H1 (cell line): Measurements from ENCODE around the gene SLC39A13. TPM values are rescaled to one million over a fixed set of nuclear protein-coding genes. Genes with fewer than 3 reads are reported as not detected.

Experiments
- CTCF ChIP-seq, 3 experiments: IDR thresholded peaks; 1 replicate in 2 of 3; 2 replicates in 1 of 3; pipeline versions ENCODE4 v1.5.1 to v1.6.1; 2011; ENCODE audit warnings: low read length in 3 of 3, mild to moderate bottlenecking in 3 of 3, inconsistent platforms in 2 of 3, low read depth in 1 of 3, moderate library complexity in 1 of 3; ENCODE audit not compliant: insufficient read depth in 1 of 3; ENCODE audit errors: control extremely low read depth in 1 of 3
- GABPA ChIP-seq: IDR thresholded peaks from 2 replicates; pipeline ENCODE4 v1.6.1; 2011; ENCODE audit warnings: mild to moderate bottlenecking, low read length, moderate library complexity, borderline replicate concordance; ENCODE audit not compliant: insufficient read depth
- GTF2F1 ChIP-seq: IDR thresholded peaks from 2 replicates; pipeline ENCODE4 v1.6.1; 2012; ENCODE audit warnings: low read depth, low read length, improper control_type of control experiment, borderline replicate concordance
- NANOG ChIP-seq: IDR thresholded peaks from 2 replicates; pipeline ENCODE4 v1.6.1; 2011; ENCODE audit warnings: low read length, low read depth, mild to moderate bottlenecking, inconsistent platforms; ENCODE audit not compliant: insufficient read depth, poor library complexity, severe bottlenecking
- RXRA ChIP-seq: IDR thresholded peaks from 2 replicates; pipeline ENCODE4 v1.6.1; 2011; ENCODE audit warnings: low read depth, mild to moderate bottlenecking, low read length, moderate library complexity; ENCODE audit not compliant: insufficient read depth
- polyA plus RNA-seq, 7 experiments: library from polyadenylated mRNA; depleted of rRNA in 3 of 7; stranded (reverse) in 5 of 7; unstranded in 2 of 7; fragments of >200 nt in 5 of 7; fragments of 200-250 nt in 2 of 7; gene quantifications; 1 replicate in 5 of 7; 2 replicates in 1 of 7; 4 replicates in 1 of 7; pipeline versions ENCODE4 v1.2.1 to v1.2.3, GENCODE V29; 2011 to 2013; ENCODE audit warnings: missing spikeins in 2 of 7, mixed read lengths in 2 of 7
- total RNA-seq: library from RNA; stranded (reverse); fragmentation: NEBNext Ultra II Directional; extraction: Animal tissue kit (Norgen Biotek cat#: 25700); gene quantifications from 2 replicates; pipeline ENCODE4 v1.2.1, GENCODE V29; 2021

Gene SLC39A13
- total and polyA plus RNA-seq, 2 of the 8 experiments (the other 6 are each of a cell fraction or from before 2014, with no cell fraction given) = 23.2 to 30.0 TPM

- TF ChIP-seq GABPA (no peak), RXRA (no peak), GTF2F1 (no peak), NANOG (no peak), CTCF (IDR thresholded peaks at IDR 0.05; ENCODE audit: control extremely low read depth in 1 of 3, insufficient read depth in 1 of 3, low read depth in 1 of 3, low read length in 3 of 3) (no peak)
Observed at GRCh38 chr11:47398551-47398950, 9.8 kb upstream of the SLC39A13 start (continued).
